PC-9 (cell line): ENCODE data around the gene CLDN4.

ENCODE experiments used
- EZH2 ChIP-seq: fragments of 200-600 bp; sonication (generic); IDR thresholded peaks from 2 replicates; pipeline ENCODE4 v1.8.0; 2017; ENCODE audit warnings: antibody characterized with exemption, low read depth
- TF ChIP-seq, protein P1 (sequence below): fragments of 200-600 bp; sonication (generic); conservative IDR thresholded peaks from 2 replicates; pipeline ENCODE4 v1.6.1; 2017; ENCODE audit warnings: mixed run types, antibody characterized with exemption, mild to moderate bottlenecking, moderate library complexity

DNA sequence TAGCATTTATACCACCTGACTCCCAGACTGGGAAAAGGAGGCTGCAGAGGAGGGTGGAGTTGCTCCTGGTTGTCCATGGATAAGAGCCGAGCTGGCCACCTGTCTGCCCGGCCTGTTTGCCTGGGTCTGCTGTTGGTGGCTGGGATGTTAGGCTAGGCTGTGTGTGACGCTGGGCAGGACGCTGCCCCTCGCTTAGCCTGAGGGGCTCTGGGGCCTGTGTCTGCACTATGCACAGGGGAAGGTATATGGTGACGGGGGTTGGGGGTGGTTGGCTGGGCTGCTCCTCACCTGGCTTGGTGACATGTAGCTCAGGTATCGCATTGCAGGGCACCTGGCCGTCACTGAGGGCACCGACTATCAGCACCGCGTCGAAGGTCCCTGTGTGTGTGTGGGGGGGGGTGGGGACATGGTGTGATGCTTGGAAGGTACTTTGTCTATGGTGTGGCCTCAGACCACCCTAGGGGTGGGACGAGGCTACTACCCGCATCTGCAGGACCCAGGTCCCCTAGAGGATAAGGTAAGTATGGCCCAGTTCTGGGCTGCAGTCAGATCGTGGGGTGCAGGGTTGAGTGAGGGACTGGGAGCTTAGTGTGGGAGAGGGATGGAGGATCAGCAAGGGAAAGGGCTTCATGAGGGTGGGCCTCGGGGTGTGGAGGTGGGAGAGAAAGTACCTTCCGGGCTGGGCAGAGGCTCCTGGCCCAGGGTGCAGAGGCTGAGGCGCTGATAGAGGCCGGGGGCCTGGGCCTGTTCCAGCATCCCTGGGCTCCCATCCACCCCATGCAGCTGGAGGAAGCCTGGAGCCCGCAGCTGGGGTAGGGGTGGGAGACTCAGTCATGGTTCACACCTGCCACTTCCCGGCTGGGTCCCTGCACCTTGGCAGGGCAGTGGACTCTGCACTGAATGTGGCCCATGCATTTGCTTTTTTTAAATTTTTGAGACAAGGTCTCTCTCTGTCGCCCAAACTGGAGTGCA, 9.2 kb downstream of the CLDN4 start:
- TF ChIP-seq, protein P1, sequence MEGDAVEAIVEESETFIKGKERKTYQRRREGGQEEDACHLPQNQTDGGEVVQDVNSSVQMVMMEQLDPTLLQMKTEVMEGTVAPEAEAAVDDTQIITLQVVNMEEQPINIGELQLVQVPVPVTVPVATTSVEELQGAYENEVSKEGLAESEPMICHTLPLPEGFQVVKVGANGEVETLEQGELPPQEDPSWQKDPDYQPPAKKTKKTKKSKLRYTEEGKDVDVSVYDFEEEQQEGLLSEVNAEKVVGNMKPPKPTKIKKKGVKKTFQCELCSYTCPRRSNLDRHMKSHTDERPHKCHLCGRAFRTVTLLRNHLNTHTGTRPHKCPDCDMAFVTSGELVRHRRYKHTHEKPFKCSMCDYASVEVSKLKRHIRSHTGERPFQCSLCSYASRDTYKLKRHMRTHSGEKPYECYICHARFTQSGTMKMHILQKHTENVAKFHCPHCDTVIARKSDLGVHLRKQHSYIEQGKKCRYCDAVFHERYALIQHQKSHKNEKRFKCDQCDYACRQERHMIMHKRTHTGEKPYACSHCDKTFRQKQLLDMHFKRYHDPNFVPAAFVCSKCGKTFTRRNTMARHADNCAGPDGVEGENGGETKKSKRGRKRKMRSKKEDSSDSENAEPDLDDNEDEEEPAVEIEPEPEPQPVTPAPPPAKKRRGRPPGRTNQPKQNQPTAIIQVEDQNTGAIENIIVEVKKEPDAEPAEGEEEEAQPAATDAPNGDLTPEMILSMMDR = no peak
- no peak for TF ChIP-seq EZH2
